Measurements from ENCODE around the gene CCL13. TPM values are rescaled to one million over a fixed set of nuclear protein-coding genes. Genes with fewer than 3 reads are reported as not detected.
"Not testable (repeated sequence)": the region's sequence is repeated elsewhere in the genome, so short reads cannot be mapped to it uniquely, and the experiment has no call there.

The CCL13 gene
- total RNA-seq, 1 donor from 2014 or later: 10.2 TPM

DNA sequence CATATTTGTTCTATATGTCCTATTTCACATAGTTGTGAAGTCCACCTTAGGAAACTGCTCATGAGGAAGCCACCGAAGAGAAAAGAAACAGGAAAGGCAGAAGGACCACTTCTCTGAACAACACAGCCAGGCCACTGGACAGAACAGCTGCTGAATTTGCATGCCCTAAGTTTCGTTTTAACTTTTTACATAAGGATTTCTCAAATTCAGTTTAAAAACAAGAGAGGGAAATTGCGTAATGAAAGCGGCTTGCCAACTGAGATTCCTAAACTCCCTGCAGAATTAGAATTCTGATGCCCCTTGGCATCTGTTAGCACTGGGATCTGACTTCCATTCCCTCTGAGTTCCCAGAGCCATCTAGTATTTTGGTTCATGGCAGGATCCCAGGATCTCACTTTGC, 42.0 kb upstream of the CCL13 start:
- Histone ChIP-seq H3K36me3 (no peaks in the 10 kb centered on the region), H3K4me1 (peaks cover 12% of the 10 kb centered on the region), H3K27ac (peak overlapping the region; percentile 64), H3K9me3 (no peaks in the 10 kb centered on the region), H3K27me3 (no peaks in the 10 kb centered on the region), H3K4me3 (no peak overlapping the region)
- intact Hi-C loops (cut with DNase I): no loop called here
- TF ChIP-seq, protein P1, sequence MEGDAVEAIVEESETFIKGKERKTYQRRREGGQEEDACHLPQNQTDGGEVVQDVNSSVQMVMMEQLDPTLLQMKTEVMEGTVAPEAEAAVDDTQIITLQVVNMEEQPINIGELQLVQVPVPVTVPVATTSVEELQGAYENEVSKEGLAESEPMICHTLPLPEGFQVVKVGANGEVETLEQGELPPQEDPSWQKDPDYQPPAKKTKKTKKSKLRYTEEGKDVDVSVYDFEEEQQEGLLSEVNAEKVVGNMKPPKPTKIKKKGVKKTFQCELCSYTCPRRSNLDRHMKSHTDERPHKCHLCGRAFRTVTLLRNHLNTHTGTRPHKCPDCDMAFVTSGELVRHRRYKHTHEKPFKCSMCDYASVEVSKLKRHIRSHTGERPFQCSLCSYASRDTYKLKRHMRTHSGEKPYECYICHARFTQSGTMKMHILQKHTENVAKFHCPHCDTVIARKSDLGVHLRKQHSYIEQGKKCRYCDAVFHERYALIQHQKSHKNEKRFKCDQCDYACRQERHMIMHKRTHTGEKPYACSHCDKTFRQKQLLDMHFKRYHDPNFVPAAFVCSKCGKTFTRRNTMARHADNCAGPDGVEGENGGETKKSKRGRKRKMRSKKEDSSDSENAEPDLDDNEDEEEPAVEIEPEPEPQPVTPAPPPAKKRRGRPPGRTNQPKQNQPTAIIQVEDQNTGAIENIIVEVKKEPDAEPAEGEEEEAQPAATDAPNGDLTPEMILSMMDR (IDR thresholded peaks at IDR 0.05): no peak
- no peak for DNase-seq
- ATAC-seq: peak; percentile 60

- Histone ChIP-seq H3K27me3 (no peaks in the 10 kb centered on the region), H3K4me3 (no peak overlapping the region), H3K36me3 (no peaks in the 10 kb centered on the region), H3K27ac (no peak overlapping the region), H3K4me1 (peaks cover 11% of the 10 kb centered on the region), H3K9me3 (no peaks in the 10 kb centered on the region)
- TF ChIP-seq, protein P1 (IDR thresholded peaks at IDR 0.05): no peak
- ATAC-seq (peak; percentile 68), DNase-seq (peak; percentile 67)
- intact Hi-C loops (cut with DNase I): no loop called here
These were observed 37.8 kb upstream of the CCL13 start for GRCh38 chr17:34318474-34318873.

- Histone ChIP-seq H3K4me3 (no peak within 1 kb of the TSS), H3K27me3 (no peaks in the 10 kb centered on the region), H3K4me1 (peaks cover 7% of the 10 kb centered on the region), H3K36me3 (no peaks in the 10 kb centered on the region), H3K9me3 (no peaks in the 10 kb centered on the region), H3K27ac (no peak within 1 kb of the TSS)
- intact Hi-C loops (cut with DNase I): no loop called here
- ATAC-seq (peak; percentile 31), DNase-seq (no peak)
- TF ChIP-seq, protein P1 (IDR thresholded peaks at IDR 0.05): no peak
These were observed 37.2 kb upstream of the CCL13 start, which contains the start of gene CCL8 for GRCh38 chr17:34319039-34319483. Gene CCL8, plus strand, starts transcription at chr17:34319435. Its CDS starts 67 bp downstream, at chr17:34319502.

GRCh38 chr17:34321964-34322363, 34.3 kb upstream of the CCL13 start:
- Histone ChIP-seq H3K4me3 (no peak overlapping the region), H3K27ac (no peak overlapping the region)

GRCh38 chr17:34327580-34327979, 28.7 kb upstream of the CCL13 start:
- intact Hi-C loops (cut with DNase I); H3K27ac ChIP-seq; H3K4me3 ChIP-seq; H3K27me3 ChIP-seq; H3K4me1 ChIP-seq; DNase-seq; H3K9me3 ChIP-seq; ATAC-seq; H3K36me3 ChIP-seq: not testable (repeated sequence)

More at GRCh38 chr17:34321964-34322363, 34.3 kb upstream of the CCL13 start:
- ATAC-seq (no peak), DNase-seq (no peak)
- Histone ChIP-seq H3K9me3 (no peaks in the 10 kb centered on the region), H3K4me1 (peaks cover 5% of the 10 kb centered on the region), H3K27me3 (no peaks in the 10 kb centered on the region), H3K36me3 (no peaks in the 10 kb centered on the region)
- intact Hi-C loops (cut with DNase I): no loop called here
- TF ChIP-seq, protein P1 (IDR thresholded peaks at IDR 0.05): no peak

GRCh38 chr17:34337701-34338100, 18.6 kb upstream of the CCL13 start:
- Histone ChIP-seq H3K36me3 (no peaks in the 10 kb centered on the region), H3K4me1 (no peaks in the 10 kb centered on the region), H3K9me3 (no peaks in the 10 kb centered on the region), H3K27ac (no peak overlapping the region), H3K27me3 (no peaks in the 10 kb centered on the region), H3K4me3 (no peak overlapping the region)
- intact Hi-C loops (cut with DNase I): no loop called here
- TF ChIP-seq, protein P1 (IDR thresholded peaks at IDR 0.05): no peak
- DNase-seq: no peak
- ATAC-seq: no peak
